ENCODE measurements around the gene SIPA1L2.
A peak's percentile ranks its signal among the peaks of the same experiment; 100 is the strongest.
"Not testable (repeated sequence)": the region's sequence is repeated elsewhere in the genome, so short reads cannot be mapped to it uniquely, and the experiment has no call there.

Gene SIPA1L2

GRCh38 chr1:232622981-232623380, 7.0 kb downstream of the SIPA1L2 start:
- H3K4me3 ChIP-seq (ENCODE audit: low read length), result no peak overlapping the region
- DNase-seq (ENCODE audit: low read depth, low spot score), result no peak

- no peak overlapping the region for H3K4me3 ChIP-seq (ENCODE audit: low read length)
- DNase-seq (ENCODE audit: low read depth, low spot score), result no peak
Measured at GRCh38 chr1:232622378-232622777, 7.6 kb downstream of the SIPA1L2 start.

GRCh38 chr1:232621050-232621449, 8.9 kb downstream of the SIPA1L2 start:
- DNase-seq (ENCODE audit: low read depth, low spot score), result no peak
- H3K4me3 ChIP-seq (ENCODE audit: low read length), result no peak overlapping the region

- DNase-seq (ENCODE audit: low read depth, low spot score), result no peak
- H3K4me3 ChIP-seq (ENCODE audit: low read length), result no peak overlapping the region
Measured at GRCh38 chr1:232620356-232620969, 9.5 kb downstream of the SIPA1L2 start.

- no peak for DNase-seq (ENCODE audit: low read depth, low spot score)
- no peak overlapping the region for H3K4me3 ChIP-seq (ENCODE audit: low read length)
Measured at GRCh38 chr1:232617237-232617636, 12.7 kb downstream of the SIPA1L2 start.

- DNase-seq (ENCODE audit: low read depth, low spot score), result no peak
- H3K4me3 ChIP-seq (ENCODE audit: low read length), result no peak overlapping the region
Measured at GRCh38 chr1:232615306-232615800, 14.6 kb downstream of the SIPA1L2 start.

GRCh38 chr1:232614811-232615210, 15.1 kb downstream of the SIPA1L2 start:
- H3K4me3 ChIP-seq (ENCODE audit: low read length), result no peak overlapping the region
- no peak for DNase-seq (ENCODE audit: low read depth, low spot score)

- H3K4me3 ChIP-seq (ENCODE audit: low read length), result no peak overlapping the region
- DNase-seq (ENCODE audit: low read depth, low spot score), result no peak
Measured at GRCh38 chr1:232613752-232614381, 16.1 kb downstream of the SIPA1L2 start.

GRCh38 chr1:232612836-232613235, 17.1 kb downstream of the SIPA1L2 start:
- not testable (repeated sequence) for H3K4me3 ChIP-seq (ENCODE audit: low read length); DNase-seq (ENCODE audit: low read depth, low spot score)

- DNase-seq (ENCODE audit: low read depth, low spot score), result no peak
- no peak overlapping the region for H3K4me3 ChIP-seq (ENCODE audit: low read length)
Measured at GRCh38 chr1:232611834-232612233, 18.1 kb downstream of the SIPA1L2 start.

- not testable (repeated sequence) for DNase-seq (ENCODE audit: low read depth, low spot score); H3K4me3 ChIP-seq (ENCODE audit: low read length)
Measured at GRCh38 chr1:232610902-232611745, 18.8 kb downstream of the SIPA1L2 start.

GRCh38 chr1:232610192-232610901, 19.6 kb downstream of the SIPA1L2 start:
- DNase-seq (ENCODE audit: low read depth, low spot score), result no peak
- no peak overlapping the region for H3K4me3 ChIP-seq (ENCODE audit: low read length)

- peak; percentile 49 for DNase-seq (ENCODE audit: low read depth, low spot score)
- no peak overlapping the region for H3K4me3 ChIP-seq (ENCODE audit: low read length)
Measured at GRCh38 chr1:232608427-232608826, 21.5 kb downstream of the SIPA1L2 start.

- no peak overlapping the region for H3K4me3 ChIP-seq (ENCODE audit: low read length)
- no peak for DNase-seq (ENCODE audit: low read depth, low spot score)
Measured at GRCh38 chr1:232602622-232603021, 27.3 kb downstream of the SIPA1L2 start.

- H3K4me3 ChIP-seq (ENCODE audit: low read length), result no peak overlapping the region; the same call in 1 of the 2 replicates
- DNase-seq (ENCODE audit: low read depth, low spot score), result no peak
Measured at GRCh38 chr1:232600424-232601258, 29.3 kb downstream of the SIPA1L2 start.

- H3K4me3 ChIP-seq (ENCODE audit: low read length), result no peak overlapping the region; the same call in 1 of the 2 replicates
- DNase-seq (ENCODE audit: low read depth, low spot score), result no peak
Measured at GRCh38 chr1:232599178-232600041, 30.5 kb downstream of the SIPA1L2 start.

- DNase-seq (ENCODE audit: low read depth, low spot score), result no peak
Measured at GRCh38 chr1:232598837-232599177, 31.1 kb downstream of the SIPA1L2 start.

GRCh38 chr1:232598133-232598532, 31.8 kb downstream of the SIPA1L2 start:
- H3K4me3 ChIP-seq (ENCODE audit: low read length), result no peak overlapping the region
- DNase-seq (ENCODE audit: low read depth, low spot score), result no peak

More at GRCh38 chr1:232598837-232599177, 31.1 kb downstream of the SIPA1L2 start:
- H3K4me3 ChIP-seq (ENCODE audit: low read length), result no peak overlapping the region
